Measurements from ENCODE around the gene HAGH. TPM values are rescaled to one million over a fixed set of nuclear protein-coding genes. Genes with fewer than 3 reads are reported as not detected.

HAGH gene
- total and polyA plus RNA-seq, 9 of the 15 experiments (the other 6 are each of a cell fraction or from before 2014, with no cell fraction given): 0.46 to 35.1 (median 16.8) TPM

DNA sequence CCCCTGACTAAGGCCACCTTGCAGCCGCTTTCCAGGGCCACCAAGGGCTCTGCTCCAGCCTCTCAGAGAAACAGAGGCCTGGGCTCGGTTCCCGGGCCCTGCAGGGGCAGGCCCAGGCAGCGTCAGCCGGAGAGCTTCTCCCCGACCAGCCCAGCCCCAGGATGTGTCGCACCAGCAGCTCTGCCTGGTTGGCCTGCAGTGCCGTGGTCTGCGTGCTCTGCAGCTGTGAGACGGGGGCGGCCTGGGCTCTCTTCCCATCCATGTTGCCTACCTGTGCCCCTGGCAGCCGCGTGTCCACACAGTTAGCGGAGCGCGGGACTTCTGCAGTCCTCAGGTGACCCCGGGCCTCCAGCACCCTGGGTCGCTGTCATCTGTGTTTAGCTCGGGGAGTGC lies 37.9 kb downstream of the HAGH start:
- in situ Hi-C loops (cut with MboI) (no loop called here), intact Hi-C loops (cut with micrococcal nuclease) (no loop called here)
- no peak overlapping the region for H3K27ac ChIP-seq (ENCODE audit: extremely low read depth, low read depth, low read length)
- no peak overlapping the region for H2AFZ ChIP-seq (ENCODE audit: low read depth, low read length)
- TF ChIP-seq RBFOX2 (IDR thresholded peaks at IDR 0.05; ENCODE audit: low read depth, low read length): 0 out of 2 replicates have a peak, but pooled peaks have one; percentile 10
- no peak for TF ChIP-seq ZC3H11A (IDR thresholded peaks at IDR 0.05; ENCODE audit: low read depth, low read length)
- peaks cover 2 to 82% of the 10 kb centered on the region in 2 experiments; a peak in 3 of 5 replicates for H3K4me1 ChIP-seq (replicated peaks in 1 of 2; ENCODE audit: control insufficient read depth in 2 of 2, insufficient read depth in 2 of 2, low read length in 2 of 2)
- H3K79me2 ChIP-seq (ENCODE audit: control insufficient read depth, insufficient read depth, low read length): peaks cover 36% of the 10 kb centered on the region
- H3K4me2 ChIP-seq (ENCODE audit: insufficient read depth, low read length): no peak overlapping the region
- no peak for ATAC-seq
- WGBS (ENCODE audit: insufficient coverage, low coverage, missing lambda C conversion rate): 89% methylated on average over 15 of the region's 19 CpGs
- no peaks in the 10 kb centered on the region for H3K27me3 ChIP-seq (ENCODE audit: control insufficient read depth in 2 of 2, insufficient read depth in 2 of 2, low read length in 2 of 2)
- H4K20me1 ChIP-seq (replicated peaks; ENCODE audit: control insufficient read depth, insufficient read depth, low read length): no peaks in the 10 kb centered on the region; the same call in 1 of the 2 replicates
- H3K9me1 ChIP-seq (ENCODE audit: control insufficient read depth, insufficient read depth, low read length): no peaks in the 10 kb centered on the region
- BruUV-seq (replicated peaks): no TSS peak
- no peak for DNase-seq (ENCODE audit: extremely low read depth in 1 of 4, low spot score in 3 of 4)
- H3K9ac ChIP-seq (ENCODE audit: insufficient read depth in 1 of 2, low read depth in 2 of 2, low read length in 2 of 2): no peak overlapping the region; a peak in 1 of 4 replicates
- no peaks in the 10 kb centered on the region for H3K9me3 ChIP-seq (replicated peaks; ENCODE audit: control insufficient read depth, insufficient read depth, low read depth, low read length)
- POLR2A ChIA-PET: interaction anchor here (0.6 kb wide), 1 partner anchor 16 kb away, joined by 3 read pairs; the partner anchor contains the start of genes EME2 and MRPS34
- CTCF ChIA-PET (ENCODE audit: low intra/inter-chr PET ratio): no interaction called here
- no peak for FAIRE-seq
- H3K4me3 ChIP-seq: no peak overlapping the region
- peaks cover 59% of the 10 kb centered on the region; the same call in 1 of the 3 replicates for H3K36me3 ChIP-seq (ENCODE audit: control insufficient read depth, insufficient read depth, low read length)

- intact Hi-C loops (cut with micrococcal nuclease) (no loop called here), in situ Hi-C loops (cut with MboI) (no loop called here)
- Histone ChIP-seq H3K4me3 (no peak overlapping the region), H3K4me2 (ENCODE audit: insufficient read depth, low read length) (no peak overlapping the region), H3K27me3 (ENCODE audit: control insufficient read depth in 2 of 2, insufficient read depth in 2 of 2, low read length in 2 of 2) (no peaks in the 10 kb centered on the region), H4K20me1 (replicated peaks; ENCODE audit: control insufficient read depth, insufficient read depth, low read length) (no peaks in the 10 kb centered on the region; the same call in 1 of the 2 replicates), H3K36me3 (ENCODE audit: control insufficient read depth, insufficient read depth, low read length) (peaks cover 59% of the 10 kb centered on the region; the same call in 1 of the 3 replicates), H3K9me3 (replicated peaks; ENCODE audit: control insufficient read depth, insufficient read depth, low read depth, low read length) (no peaks in the 10 kb centered on the region), H3K9me1 (ENCODE audit: control insufficient read depth, insufficient read depth, low read length) (no peaks in the 10 kb centered on the region), H2AFZ (ENCODE audit: low read depth, low read length) (no peak overlapping the region), H3K4me1 (replicated peaks in 1 of 2; ENCODE audit: control insufficient read depth in 2 of 2, insufficient read depth in 2 of 2, low read length in 2 of 2) (peaks cover 2 to 82% of the 10 kb centered on the region in 2 experiments; a peak in 3 of 5 replicates), H3K79me2 (ENCODE audit: control insufficient read depth, insufficient read depth, low read length) (peaks cover 40% of the 10 kb centered on the region), H3K9ac (ENCODE audit: insufficient read depth in 1 of 2, low read depth in 2 of 2, low read length in 2 of 2) (no peak overlapping the region; a peak in 1 of 4 replicates), H3K27ac (ENCODE audit: extremely low read depth, low read depth, low read length) (no peak overlapping the region)
- ATAC-seq: no peak
- TF ChIP-seq RFX7 (CRISPR knock-in tag; IDR thresholded peaks at IDR 0.05) (no peak), PHF21A (IDR thresholded peaks at IDR 0.05; ENCODE audit: borderline replicate concordance, low read depth) (no peak), RBFOX2 (IDR thresholded peaks at IDR 0.05; ENCODE audit: low read depth, low read length) (0 out of 2 replicates have a peak, but pooled peaks have one; percentile 16), ZNF23 (CRISPR knock-in tag; IDR thresholded peaks at IDR 0.05) (no peak), DIDO1 (tag; IDR thresholded peaks at IDR 0.05; ENCODE audit: low read depth) (no peak), CXXC5 (CRISPR knock-in tag; IDR thresholded peaks at IDR 0.05) (no peak), PHF8 (IDR thresholded peaks at IDR 0.05; ENCODE audit: borderline replicate concordance, low read length) (no peak)
- DNase-seq (ENCODE audit: extremely low read depth in 1 of 4, low spot score in 3 of 4): no peak
- WGBS (ENCODE audit: insufficient coverage, low coverage, missing lambda C conversion rate): 97% methylated on average over 22 of the region's 38 CpGs
- FAIRE-seq: no peak
- ChIA-PET CTCF (ENCODE audit: low intra/inter-chr PET ratio) (interaction anchor here (0.6 kb wide), 1 partner anchor 549 kb away, joined by 3 read pairs; no protein-coding TSS in a partner anchor), POLR2A (interaction anchor here (0.6 kb wide), 1 partner anchor 16 kb away, joined by 3 read pairs; the partner anchor contains the start of genes EME2 and MRPS34)
- no TSS peak for BruUV-seq (replicated peaks)
Observed at GRCh38 chr16:1788095-1788707, 38.4 kb downstream of the HAGH start.

Measured in K562 (cell line).